ENCODE measurements around the gene ABI1. TPM values are rescaled to one million over a fixed set of nuclear protein-coding genes. Genes with fewer than 3 reads are reported as not detected.
"Not testable (repeated sequence)": the region's sequence is repeated elsewhere in the genome, so short reads cannot be mapped to it uniquely, and the experiment has no call there.

ABI1 gene
- total RNA-seq = 10 to 100 TPM; 71.0 to 86.2 TPM

- peak within 1 kb of the TSS; percentile 95 for H3K4me3 Mint-ChIP-seq
- H3K36me3 Mint-ChIP-seq (ENCODE audit: insufficient read depth in 2 of 2) = peaks cover 2 to 5% of the 10 kb centered on the region in 2 donors
- peaks cover 11% of the 10 kb centered on the region for H3K27me3 Mint-ChIP-seq (ENCODE audit: low read depth)
- ATAC-seq (replicated peaks in 1 of 2) = peak; percentile 92 to 93
- H3K27ac Mint-ChIP-seq = peak within 1 kb of the TSS; percentile 97
- H3K9me3 Mint-ChIP-seq = no peaks in the 10 kb centered on the region
- peaks cover 42% of the 10 kb centered on the region for H3K4me1 Mint-ChIP-seq (ENCODE audit: low read depth)
- DNase-seq = peak; percentile 97 to 98
Observed at GRCh38 chr10:26860443-26861204, at the start of gene ABI1. ABI1 (minus strand) TSS chr10:26860958; CDS start chr10:26860863, 95 bp downstream.

GRCh38 chr10:26909753-26910152 is 49.0 kb upstream of the ABI1 start:
- Mint-ChIP-seq H3K27ac (no peak overlapping the region), H3K36me3 (ENCODE audit: insufficient read depth in 2 of 2) (no peaks in the 10 kb centered on the region), H3K9me3 (peaks cover 0 to 4% of the 10 kb centered on the region in 2 donors), H3K4me1 (ENCODE audit: low read depth) (no peaks in the 10 kb centered on the region), H3K4me3 (no peak overlapping the region), H3K27me3 (ENCODE audit: low read depth) (no peaks in the 10 kb centered on the region)
- no peak for DNase-seq
- ATAC-seq (replicated peaks in 1 of 2) = no peak

- not testable (repeated sequence) for H3K4me1 Mint-ChIP-seq (ENCODE audit: low read depth)
Observed at GRCh38 chr10:26905253-26905781, 44.6 kb upstream of the ABI1 start.

GRCh38 chr10:26903431-26904217 is 42.9 kb upstream of the ABI1 start:
- Mint-ChIP-seq H3K27me3 (ENCODE audit: low read depth) (no peaks in the 10 kb centered on the region), H3K4me1 (ENCODE audit: low read depth) (no peaks in the 10 kb centered on the region), H3K4me3 (no peak overlapping the region), H3K36me3 (ENCODE audit: insufficient read depth in 2 of 2) (no peaks in the 10 kb centered on the region), H3K9me3 (peaks cover 0 to 4% of the 10 kb centered on the region in 2 donors), H3K27ac (no peak overlapping the region)
- DNase-seq = no peak
- no peak for ATAC-seq (replicated peaks in 1 of 2)

More at GRCh38 chr10:26905253-26905781, 44.6 kb upstream of the ABI1 start:
- DNase-seq; H3K36me3 Mint-ChIP-seq (ENCODE audit: insufficient read depth in 2 of 2); H3K27ac Mint-ChIP-seq; H3K4me3 Mint-ChIP-seq; H3K27me3 Mint-ChIP-seq (ENCODE audit: low read depth); H3K9me3 Mint-ChIP-seq; ATAC-seq (replicated peaks in 1 of 2): not testable (repeated sequence)

- ATAC-seq (replicated peaks in 1 of 2); H3K36me3 Mint-ChIP-seq (ENCODE audit: insufficient read depth in 2 of 2): not testable (repeated sequence)
Observed at GRCh38 chr10:26892306-26892923, 31.7 kb upstream of the ABI1 start.

GRCh38 chr10:26890956-26891355 is 30.2 kb upstream of the ABI1 start:
- ATAC-seq (replicated peaks in 1 of 2) (peak; percentile 32 to 41), DNase-seq (peak; percentile 51 to 54)
- H3K4me1 Mint-ChIP-seq (ENCODE audit: low read depth) = no peaks in the 10 kb centered on the region
- H3K36me3 Mint-ChIP-seq (ENCODE audit: insufficient read depth in 2 of 2) = peaks cover 0 to 2% of the 10 kb centered on the region in 2 donors
- no peak overlapping the region for H3K4me3 Mint-ChIP-seq
- H3K27ac Mint-ChIP-seq = no peak overlapping the region
- H3K9me3 Mint-ChIP-seq = peaks cover 0 to 4% of the 10 kb centered on the region in 2 donors
- no peaks in the 10 kb centered on the region for H3K27me3 Mint-ChIP-seq (ENCODE audit: low read depth)

More at GRCh38 chr10:26892306-26892923, 31.7 kb upstream of the ABI1 start:
- H3K4me1 Mint-ChIP-seq (ENCODE audit: low read depth); H3K27ac Mint-ChIP-seq; H3K4me3 Mint-ChIP-seq; H3K9me3 Mint-ChIP-seq; DNase-seq; H3K27me3 Mint-ChIP-seq (ENCODE audit: low read depth): not testable (repeated sequence)

GRCh38 chr10:26887611-26888215 is 27.0 kb upstream of the ABI1 start:
- H3K9me3 Mint-ChIP-seq = peaks cover 0 to 2% of the 10 kb centered on the region in 2 donors
- H3K27me3 Mint-ChIP-seq (ENCODE audit: low read depth) = peaks cover 13% of the 10 kb centered on the region
- no peak overlapping the region for H3K27ac Mint-ChIP-seq
- H3K4me1 Mint-ChIP-seq (ENCODE audit: low read depth) = no peaks in the 10 kb centered on the region
- no peak overlapping the region for H3K4me3 Mint-ChIP-seq
- ATAC-seq (replicated peaks in 1 of 2) (no peak), DNase-seq (no peak)
- H3K36me3 Mint-ChIP-seq (ENCODE audit: insufficient read depth in 2 of 2) = peaks cover 0 to 2% of the 10 kb centered on the region in 2 donors

GRCh38 chr10:26881600-26882331 is 21.0 kb upstream of the ABI1 start:
- DNase-seq = no peak

GRCh38 chr10:26879744-26880143 is 19.0 kb upstream of the ABI1 start:
- Mint-ChIP-seq H3K27me3 (ENCODE audit: low read depth) (peaks cover 25% of the 10 kb centered on the region), H3K36me3 (ENCODE audit: insufficient read depth in 2 of 2) (no peaks in the 10 kb centered on the region), H3K9me3 (no peaks in the 10 kb centered on the region), H3K4me3 (no peak overlapping the region), H3K4me1 (ENCODE audit: low read depth) (no peaks in the 10 kb centered on the region), H3K27ac (no peak overlapping the region)
- ATAC-seq (replicated peaks in 1 of 2) (no peak), DNase-seq (no peak)

More at GRCh38 chr10:26881600-26882331, 21.0 kb upstream of the ABI1 start:
- Mint-ChIP-seq H3K27ac (no peak overlapping the region), H3K9me3 (no peaks in the 10 kb centered on the region), H3K27me3 (ENCODE audit: low read depth) (peaks cover 19% of the 10 kb centered on the region), H3K4me3 (no peak overlapping the region), H3K36me3 (ENCODE audit: insufficient read depth in 2 of 2) (no peaks in the 10 kb centered on the region), H3K4me1 (ENCODE audit: low read depth) (no peaks in the 10 kb centered on the region)
- ATAC-seq (replicated peaks in 1 of 2) = peak; percentile 60 to 66

- Mint-ChIP-seq H3K9me3 (no peaks in the 10 kb centered on the region), H3K27ac (no peak overlapping the region), H3K4me3 (no peak overlapping the region), H3K4me1 (ENCODE audit: low read depth) (peaks cover 17% of the 10 kb centered on the region), H3K36me3 (ENCODE audit: insufficient read depth in 2 of 2) (no peaks in the 10 kb centered on the region), H3K27me3 (ENCODE audit: low read depth) (peaks cover 7% of the 10 kb centered on the region)
- ATAC-seq (replicated peaks in 1 of 2) (no peak), DNase-seq (no peak)
Observed at GRCh38 chr10:26870766-26871165, 10.0 kb upstream of the ABI1 start.

- H3K4me3 Mint-ChIP-seq = peak overlapping the region; percentile 38 to 45
- peaks cover 7% of the 10 kb centered on the region for H3K27me3 Mint-ChIP-seq (ENCODE audit: low read depth)
- no peaks in the 10 kb centered on the region for H3K9me3 Mint-ChIP-seq
- H3K27ac Mint-ChIP-seq = peak overlapping the region; percentile 11
- peak; percentile 25 to 35 for DNase-seq
- no peaks in the 10 kb centered on the region for H3K36me3 Mint-ChIP-seq (ENCODE audit: insufficient read depth in 2 of 2)
- H3K4me1 Mint-ChIP-seq (ENCODE audit: low read depth) = peaks cover 17% of the 10 kb centered on the region
- ATAC-seq (replicated peaks in 1 of 2) = peak; percentile 81 to 85
Observed at GRCh38 chr10:26869528-26869927, 8.8 kb upstream of the ABI1 start.

Data from activated T-cell treated with anti-CD3 and anti-CD28 coated beads, Interleukin-2, amount 50 U/mL, for 72 hours (primary cell).